Loucy (cell line): ENCODE data around the gene PFAS.

Experiments
- CTCF ChIP-seq: fragments of 200-600 bp; sonication (generic); conservative IDR thresholded peaks from 2 replicates; pipeline ENCODE4 v1.5.1; 2014; ENCODE audit warnings: mild to moderate bottlenecking, antibody characterized with exemption, low read length
- EZH2phosphoT487 ChIP-seq: fragments of 200-600 bp; IDR thresholded peaks from 2 replicates; pipeline ENCODE4 v1.6.1; 2018; ENCODE audit warnings: antibody characterized with exemption, mild to moderate bottlenecking, moderate library complexity, borderline replicate concordance

GRCh38 chr17:8282345-8282744 lies 33.3 kb downstream of the PFAS start:
- TF ChIP-seq CTCF: no peak
- TF ChIP-seq EZH2phosphoT487: no peak
